ENCODE data around the gene POU5F1. TPM values are rescaled to one million over a fixed set of nuclear protein-coding genes. Genes with fewer than 3 reads are reported as not detected.
A peak's percentile ranks its signal among the peaks of the same experiment; 100 is the strongest.

POU5F1 gene
- total RNA-seq, 1 donor from 2014 or later: 0.53 TPM

GRCh38 chr6:31180500-31180899 is 10.0 kb upstream of the POU5F1 start:
- TF ChIP-seq CTCF (IDR thresholded peaks at IDR 0.05; ENCODE audit: insufficient read depth, low read length, severe bottlenecking): no peak
- peak overlapping the region; percentile 22 for H3K4me3 ChIP-seq (ENCODE audit: low read depth, low read length)
- DNase-seq (ENCODE audit: low read depth) (no peak), FAIRE-seq (no peak)
- no peaks in the 10 kb centered on the region for H3K27me3 ChIP-seq (ENCODE audit: control insufficient read depth, insufficient read depth, low read length)
- peaks cover 5% of the 10 kb centered on the region for H3K36me3 ChIP-seq (ENCODE audit: control insufficient read depth, insufficient read depth, low read length)

DNA sequence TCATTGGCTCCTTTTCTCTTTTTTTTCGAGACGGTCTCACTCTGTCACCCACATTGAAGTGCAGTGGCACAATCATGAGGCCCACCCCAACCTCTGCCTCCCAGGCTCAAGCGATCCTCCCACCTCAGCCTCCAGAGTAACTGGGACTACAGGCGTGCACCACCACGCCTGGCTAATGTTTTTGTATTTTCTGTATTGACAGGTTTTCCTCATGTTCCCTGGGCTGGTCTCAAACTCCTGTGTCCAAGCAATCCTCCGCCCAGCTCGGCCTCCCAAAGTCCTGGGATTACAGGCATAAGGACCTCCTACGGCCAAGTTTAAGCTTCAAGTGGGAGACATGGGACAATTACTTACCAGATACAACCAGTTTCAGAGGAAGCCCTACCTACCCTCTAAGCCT is 9.4 kb upstream of the POU5F1 start:
- peaks cover 5% of the 10 kb centered on the region for H3K36me3 ChIP-seq (ENCODE audit: control insufficient read depth, insufficient read depth, low read length)
- no peaks in the 10 kb centered on the region for H3K27me3 ChIP-seq (ENCODE audit: control insufficient read depth, insufficient read depth, low read length)
- TF ChIP-seq CTCF (IDR thresholded peaks at IDR 0.05; ENCODE audit: insufficient read depth, low read length, severe bottlenecking): no peak
- FAIRE-seq (no peak), DNase-seq (ENCODE audit: low read depth) (no peak)
- no peak overlapping the region for H3K4me3 ChIP-seq (ENCODE audit: low read depth, low read length)

DNA sequence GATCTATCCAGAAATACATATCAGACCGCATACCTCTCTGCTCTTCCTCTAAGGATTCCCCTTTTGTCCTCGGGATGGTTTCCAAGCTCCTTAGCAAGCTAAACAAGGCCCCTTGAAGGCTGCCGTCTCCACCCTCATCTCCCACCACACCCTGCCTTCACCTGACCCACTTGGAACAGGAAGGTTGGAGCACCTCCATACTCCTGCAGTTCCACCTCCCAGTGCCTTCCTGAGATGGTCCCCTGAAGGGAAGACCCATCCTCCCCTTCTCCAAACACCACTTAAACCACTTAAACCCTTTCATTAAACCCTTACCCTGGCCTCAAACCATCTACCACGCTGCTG is 8.5 kb upstream of the POU5F1 start:
- Histone ChIP-seq H3K27me3 (ENCODE audit: control insufficient read depth, insufficient read depth, low read length) (no peaks in the 10 kb centered on the region), H3K36me3 (ENCODE audit: control insufficient read depth, insufficient read depth, low read length) (peaks cover 5% of the 10 kb centered on the region), H3K4me3 (ENCODE audit: low read depth, low read length) (no peak overlapping the region)
- FAIRE-seq: no peak
- TF ChIP-seq CTCF (IDR thresholded peaks at IDR 0.05; ENCODE audit: insufficient read depth, low read length, severe bottlenecking): no peak
- no peak for DNase-seq (ENCODE audit: low read depth)

DNA sequence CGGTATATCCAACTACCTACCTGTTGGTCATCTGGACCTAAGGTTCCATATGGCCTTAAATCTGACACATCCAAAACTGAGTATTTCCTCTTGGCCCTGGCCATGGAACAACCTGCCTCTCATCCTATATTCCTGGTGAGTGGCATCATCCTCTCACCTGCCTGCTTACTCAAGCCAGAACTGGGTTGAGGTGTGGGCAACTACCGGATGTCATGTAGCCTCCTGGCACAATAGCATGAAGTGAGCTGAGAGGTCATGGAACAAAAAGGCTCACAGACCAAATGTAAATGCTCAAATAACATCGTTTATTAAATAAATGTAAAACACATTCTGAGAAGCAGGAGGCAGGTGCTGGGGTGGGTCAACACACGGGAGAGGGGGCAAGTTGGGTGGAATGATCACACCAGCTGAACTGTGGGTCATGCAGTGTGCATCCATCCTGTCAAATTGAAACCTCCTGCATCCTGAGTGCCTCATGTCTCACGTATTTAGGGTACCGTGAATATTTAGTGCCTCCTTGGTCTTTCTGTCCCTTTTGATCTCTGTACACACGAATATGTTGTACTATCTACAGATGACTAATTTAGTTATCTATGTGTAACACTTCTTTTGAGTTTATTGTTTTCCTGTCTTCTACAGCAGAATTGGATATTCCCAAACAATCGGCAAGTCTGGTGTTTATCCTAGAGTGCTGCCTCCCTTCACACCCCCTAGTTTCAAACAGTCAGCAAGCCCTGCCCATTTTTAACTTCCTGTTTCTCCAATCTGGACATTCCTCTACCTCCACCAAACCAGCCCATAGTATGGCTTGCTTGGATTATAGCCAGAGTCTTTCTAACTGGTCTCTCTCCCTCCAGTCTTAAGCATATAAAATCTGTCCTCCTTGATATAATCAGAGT is 7.9 kb upstream of the POU5F1 start:
- H3K27me3 ChIP-seq (ENCODE audit: control insufficient read depth, insufficient read depth, low read length): no peaks in the 10 kb centered on the region
- TF ChIP-seq CTCF (IDR thresholded peaks at IDR 0.05; ENCODE audit: insufficient read depth, low read length, severe bottlenecking): no peak
- FAIRE-seq: no peak
- peak; percentile 33 for DNase-seq (ENCODE audit: low read depth)
- H3K36me3 ChIP-seq (ENCODE audit: control insufficient read depth, insufficient read depth, low read length): peaks cover 5% of the 10 kb centered on the region
- no peak overlapping the region for H3K4me3 ChIP-seq (ENCODE audit: low read depth, low read length)

- no peak overlapping the region for H3K4me3 ChIP-seq (ENCODE audit: low read depth, low read length)
- no peak for TF ChIP-seq CTCF (IDR thresholded peaks at IDR 0.05; ENCODE audit: insufficient read depth, low read length, severe bottlenecking)
- peaks cover 5% of the 10 kb centered on the region for H3K36me3 ChIP-seq (ENCODE audit: control insufficient read depth, insufficient read depth, low read length)
- DNase-seq (ENCODE audit: low read depth) (no peak), FAIRE-seq (no peak)
- H3K27me3 ChIP-seq (ENCODE audit: control insufficient read depth, insufficient read depth, low read length): no peaks in the 10 kb centered on the region
These were observed 5.5 kb upstream of the POU5F1 start for GRCh38 chr6:31175971-31176370.

DNA sequence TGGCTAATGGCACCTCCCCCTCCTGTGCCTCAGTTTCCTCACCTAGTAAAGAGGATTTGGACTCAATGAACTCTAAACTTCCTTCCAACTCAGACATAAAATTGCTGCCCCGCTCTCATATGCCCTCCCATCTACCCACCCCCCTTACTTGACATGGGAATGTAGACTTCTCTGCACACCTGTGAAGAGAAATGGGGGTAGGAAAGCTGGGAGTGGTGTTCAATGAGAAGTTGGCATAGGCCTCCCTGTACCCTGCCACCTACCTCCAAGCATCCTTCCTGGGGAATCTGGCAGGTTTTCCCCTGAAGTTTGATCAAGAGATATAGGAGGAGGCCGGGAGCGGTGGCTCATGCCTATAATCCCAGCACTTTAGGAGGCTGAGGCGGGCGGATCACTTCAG is 3.9 kb upstream of the POU5F1 start:
- FAIRE-seq: no peak

More for the DNA sequence above, 3.9 kb upstream of the POU5F1 start:
- Histone ChIP-seq H3K4me3 (ENCODE audit: low read depth, low read length) (no peak overlapping the region), H3K27me3 (ENCODE audit: control insufficient read depth, insufficient read depth, low read length) (no peaks in the 10 kb centered on the region), H3K36me3 (ENCODE audit: control insufficient read depth, insufficient read depth, low read length) (peaks cover 3% of the 10 kb centered on the region)
- TF ChIP-seq CTCF (IDR thresholded peaks at IDR 0.05; ENCODE audit: insufficient read depth, low read length, severe bottlenecking): no peak
- no peak for DNase-seq (ENCODE audit: low read depth)
